A549 (cell line): ENCODE data around the gene C3orf70. TPM values are rescaled to one million over a fixed set of nuclear protein-coding genes. Genes with fewer than 3 reads are reported as not detected.

Experiments used
- ATAC-seq, 2 experiments: fragments of 200-7000 bp in 1 of 2; fragments of >200 bp in 1 of 2; cut with Nextera tagmentation in 1 of 2; cut with Tn5 transposase in 1 of 2; 3 replicates each; pipeline versions ENCODE4 v1.8.0 to v1.9.1; 2018 to 2020; ENCODE audit warnings: mild to moderate bottlenecking in 1 of 2, moderate library complexity in 1 of 2
- CTCF ChIA-PET: fragments of 300-600 bp; sonication (Branson Sonifier 250); formaldehyde crosslinking; extraction: SDS; loops from one replicate; lab custom pipeline; 2021; ENCODE audit warnings: antibody characterized with exemption, inconsistent platforms; lab: Yijun Ruan, JAX
- POLR2A ChIA-PET: fragments of 350-600 bp; formaldehyde crosslinking; extraction: SDS; loops from one replicate; lab custom pipeline; 2021; ENCODE audit warnings: antibody characterized with exemption, inconsistent platforms; lab: Yijun Ruan, JAX
- DNase-seq, 2 experiments: peaks; one replicate each; pipeline versions ENCODE4 v3.0.0 to v3.0.0-alpha.2; 2011 to 2016; ENCODE audit warnings: low read depth in 1 of 2, low spot score in 1 of 2
- FAIRE-seq: peaks from 2 replicates; lab custom pipeline; 2011; peaks lifted over from hg19 to GRCh38; lab: Jason Lieb, UNC
- H3K27ac ChIP-seq, 2 experiments: fragments of >200 bp; sonication (Bioruptor Twin); formaldehyde crosslinking; 3 replicates each; pipeline ENCODE4 v1.5.1; 2016 to 2017
- H3K4me1 ChIP-seq: fragments of >200 bp; sonication (Bioruptor Twin); formaldehyde crosslinking; 3 replicates; pipeline ENCODE4 v1.6.1; 2016
- H3K4me2 ChIP-seq: fragments of >200 bp; sonication (Bioruptor Twin); formaldehyde crosslinking; 3 replicates; pipeline ENCODE4 v1.6.1; 2016
- H3K4me3 ChIP-seq: fragments of >200 bp; sonication (Bioruptor Twin); formaldehyde crosslinking; 3 replicates; pipeline ENCODE4 v1.5.1; 2016
- H3K9me3 ChIP-seq: fragments of >200 bp; sonication (Bioruptor Twin); formaldehyde crosslinking; 3 replicates; pipeline ENCODE4 v1.6.1; 2016
- CBX8 ChIP-seq: fragments of 200-600 bp; sonication (generic); IDR thresholded peaks from 2 replicates; pipeline ENCODE4 v1.6.1; 2016
- CHD4 ChIP-seq: fragments of 200-600 bp; sonication (generic); IDR thresholded peaks from 2 replicates; pipeline ENCODE4 v1.6.1; 2016; ENCODE audit warnings: antibody characterized with exemption, mild to moderate bottlenecking, borderline replicate concordance
- E2F6 ChIP-seq: IDR thresholded peaks from 2 replicates; pipeline ENCODE4 v1.6.1; 2012; ENCODE audit warnings: low read depth, borderline replicate concordance
- EHF ChIP-seq: fragments of 250-450 bp; sonication (Bioruptor Pico); IDR thresholded peaks from 2 replicates; pipeline ENCODE4 v1.5.0; 2020; ENCODE audit warnings: mild to moderate bottlenecking
- EP300 ChIP-seq, 2 experiments: fragments of >200 bp; sonication (Bioruptor Twin); formaldehyde crosslinking; IDR thresholded peaks; 2 replicates in 1 of 2; 3 replicates in 1 of 2; pipeline ENCODE4 v1.6.1; 2016 to 2017
- ESRRA ChIP-seq: fragments of 150-350 bp; IDR thresholded peaks from 2 replicates; pipeline ENCODE4 v1.6.1; 2014; ENCODE audit warnings: mild to moderate bottlenecking, low read length, borderline replicate concordance
- FOSL2 ChIP-seq, 2 experiments: fragments of 450-650 bp in 1 of 2; fragments of >200 bp in 1 of 2; sonication (Bioruptor Twin) in 1 of 2; formaldehyde crosslinking; IDR thresholded peaks; 2 replicates each; pipeline versions ENCODE4 v1.5.0 to v1.6.1; 2016 to 2020; ENCODE audit warnings: mild to moderate bottlenecking in 1 of 2, moderate library complexity in 1 of 2
- GATA3 ChIP-seq: IDR thresholded peaks from 2 replicates; pipeline ENCODE4 v1.6.1; 2012; ENCODE audit warnings: borderline replicate concordance
- HEYL ChIP-seq: fragments of 250-450 bp; sonication (Bioruptor Pico); IDR thresholded peaks from 2 replicates; pipeline ENCODE4 v1.8.0; 2021; ENCODE audit warnings: mild to moderate bottlenecking, moderate library complexity
- HOXB5 ChIP-seq: fragments of 250-450 bp; sonication (Bioruptor Pico); IDR thresholded peaks from 2 replicates; pipeline ENCODE4 v1.5.0; 2020; ENCODE audit warnings: mild to moderate bottlenecking, moderate library complexity
- JUN ChIP-seq, 2 experiments: fragments of >200 bp; sonication (Bioruptor Twin); formaldehyde crosslinking; IDR thresholded peaks; 2 replicates in 1 of 2; 3 replicates in 1 of 2; pipeline ENCODE4 v1.6.1; 2016 to 2017
- KDM1A ChIP-seq: fragments of 200-600 bp; sonication (generic); IDR thresholded peaks from 2 replicates; pipeline ENCODE4 v1.6.1; 2016; ENCODE audit warnings: low read depth, mild to moderate bottlenecking
- MAZ ChIP-seq: fragments of 150-350 bp; IDR thresholded peaks from 2 replicates; pipeline ENCODE4 v1.6.1; 2014; ENCODE audit warnings: antibody characterized with exemption, low read depth, low read length, borderline replicate concordance
- RARB ChIP-seq: fragments of 250-450 bp; sonication (Bioruptor Pico); IDR thresholded peaks from 2 replicates; pipeline ENCODE4 v1.8.0; 2021; ENCODE audit warnings: mild to moderate bottlenecking, moderate library complexity
- RCOR1 ChIP-seq: fragments of 150-350 bp; IDR thresholded peaks from 2 replicates; pipeline ENCODE4 v1.6.1; 2014; ENCODE audit warnings: antibody characterized with exemption, low read length, low read depth
- RFX5 ChIP-seq: fragments of 450-650 bp; IDR thresholded peaks from 2 replicates; pipeline ENCODE4 v1.7.1; 2014; ENCODE audit warnings: antibody characterized with exemption, mild to moderate bottlenecking, moderate library complexity
- SMC3 ChIP-seq: fragments of >200 bp; sonication (Bioruptor Twin); formaldehyde crosslinking; IDR thresholded peaks from 3 replicates; pipeline ENCODE4 v1.6.1; 2018; ENCODE audit warnings: inconsistent platforms
- ZC3H11A ChIP-seq: fragments of 450-650 bp; IDR thresholded peaks from 2 replicates; pipeline ENCODE4 v1.6.1; 2014; ENCODE audit warnings: antibody characterized with exemption, mild to moderate bottlenecking
- ZNF302 ChIP-seq: fragments of 250-450 bp; sonication (Bioruptor Pico); IDR thresholded peaks from 2 replicates; pipeline ENCODE4 v1.9.0; 2021; ENCODE audit warnings: inconsistent platforms, mild to moderate bottlenecking, moderate library complexity
- WGBS: methylation state at CpG from one replicate; pipeline ENCODE4 v1.1.6; 2017; ENCODE audit errors: missing lambda C conversion rate; 5-methylcytosine and 5-hydroxymethylcytosine counted together
- polyA plus RNA-seq, 4 experiments: library from polyadenylated mRNA; depleted of rRNA in 3 of 4; stranded (reverse); fragments of >200 nt; fragmentation: RNase III in 1 of 4; extraction: RNeasy Plus Mini Kit Qiagen cat#74134 plus additional on column Dnase treatment in 1 of 4; gene quantifications; 2 replicates in 3 of 4; 3 replicates in 1 of 4; pipeline ENCODE4 v1.2.3, GENCODE V29; 2011 to 2017

Gene C3orf70
- polyA plus RNA-seq, 2 of the 4 experiments (the other 2 are of a cell fraction) = 0.01 TPM; not detected in 1

GRCh38 chr3:185094697-185095096 is 58.2 kb downstream of the C3orf70 start:
- no peak overlapping the region for H3K4me3 ChIP-seq
- FAIRE-seq (no peak), ATAC-seq (no peak), DNase-seq (no peak)
- H3K4me1 ChIP-seq = no peaks in the 10 kb centered on the region
- POLR2A ChIA-PET = no interaction called here
- WGBS = 59% methylated on average over 4 of the region's 4 CpGs
- H3K27ac ChIP-seq = no peak overlapping the region
- no peak overlapping the region for H3K4me2 ChIP-seq
- TF ChIP-seq EP300 (IDR thresholded peaks at IDR 0.05) (no peak), GATA3 (no peak), RFX5 (no peak), HEYL (CRISPR knock-in tag) (no peak), ESRRA (no peak), CHD4 (no peak)
- H3K9me3 ChIP-seq = no peaks in the 10 kb centered on the region
- CTCF ChIA-PET = interaction anchor here (0.7 to 1.0 kb wide), 2 partner anchors 10 to 123 kb away, joined by 3 read pairs; no protein-coding TSS in a partner anchor

- CTCF ChIA-PET = no interaction called here
Measured at GRCh38 chr3:185093116-185093515, 59.7 kb downstream of the C3orf70 start.

GRCh38 chr3:185090811-185091210 is 62.0 kb downstream of the C3orf70 start:
- 56% methylated on average over 4 of the region's 4 CpGs for WGBS
- Histone ChIP-seq H3K9me3 (no peaks in the 10 kb centered on the region), H3K4me1 (no peaks in the 10 kb centered on the region), H3K27ac (no peak overlapping the region), H3K4me2 (no peak overlapping the region), H3K4me3 (no peak overlapping the region)
- POLR2A ChIA-PET = no interaction called here
- no peak for DNase-seq
- CTCF ChIA-PET = no interaction called here
- no peak for FAIRE-seq
- TF ChIP-seq ZNF302 (CRISPR knock-in tag) = no peak
- no peak for TF ChIP-seq EHF (CRISPR knock-in tag)
- no peak for ATAC-seq

More at GRCh38 chr3:185093116-185093515, 59.7 kb downstream of the C3orf70 start:
- DNase-seq = no peak
- Histone ChIP-seq H3K4me3 (no peak overlapping the region), H3K9me3 (no peaks in the 10 kb centered on the region), H3K4me1 (no peaks in the 10 kb centered on the region), H3K27ac (no peak overlapping the region), H3K4me2 (no peak overlapping the region)
- POLR2A ChIA-PET = no interaction called here
- no peak for FAIRE-seq
- TF ChIP-seq JUN (IDR thresholded peaks at IDR 0.05) = no peak
- TF ChIP-seq MAZ = no peak
- TF ChIP-seq RCOR1 = no peak
- TF ChIP-seq HOXB5 = no peak
- no peak for ATAC-seq

GRCh38 chr3:185089751-185090150 is 63.1 kb downstream of the C3orf70 start:
- CTCF ChIA-PET = no interaction called here
- ATAC-seq = no peak

GRCh38 chr3:185089343-185089742 is 63.5 kb downstream of the C3orf70 start:
- Histone ChIP-seq H3K9me3 (no peaks in the 10 kb centered on the region), H3K4me3 (no peak overlapping the region), H3K4me2 (no peak overlapping the region), H3K27ac (no peak overlapping the region), H3K4me1 (no peaks in the 10 kb centered on the region)
- TF ChIP-seq E2F6 = no peak
- no peak for TF ChIP-seq EHF (CRISPR knock-in tag)
- TF ChIP-seq FOSL2 (IDR thresholded peaks at IDR 0.05) = no peak
- TF ChIP-seq FOSL2 (CRISPR knock-in tag; IDR thresholded peaks at IDR 0.05) = no peak
- no peak for TF ChIP-seq SMC3
- no peak for TF ChIP-seq ZC3H11A
- TF ChIP-seq CBX8 = no peak
- TF ChIP-seq RCOR1 = no peak
- no peak for TF ChIP-seq KDM1A
- TF ChIP-seq RARB (CRISPR knock-in tag) = no peak
- 26% methylated on average over 2 of the region's 2 CpGs for WGBS
- FAIRE-seq (no peak), ATAC-seq (no peak), DNase-seq (no peak)
- ChIA-PET CTCF (interaction anchor here (0.6 kb wide), 1 partner anchor 69 kb away, joined by 3 read pairs; no protein-coding TSS in a partner anchor), POLR2A (no interaction called here)

More at GRCh38 chr3:185089751-185090150, 63.1 kb downstream of the C3orf70 start:
- Histone ChIP-seq H3K4me3 (no peak overlapping the region), H3K9me3 (no peaks in the 10 kb centered on the region)
- no peak for FAIRE-seq
- TF ChIP-seq RARB (CRISPR knock-in tag) = no peak
- TF ChIP-seq, all 56 proteins: peak for 0
- H3K4me2 ChIP-seq = no peak overlapping the region
- no peak for DNase-seq
- H3K27ac ChIP-seq = no peak overlapping the region
- POLR2A ChIA-PET = no interaction called here
- H3K4me1 ChIP-seq = no peaks in the 10 kb centered on the region
